ENCODE measurements around the gene PDF. TPM values are rescaled to one million over a fixed set of nuclear protein-coding genes. Genes with fewer than 3 reads are reported as not detected.

The PDF gene
- total and polyA plus RNA-seq, 2 of the 13 experiments (the other 11 are each of a cell fraction or from before 2014, with no cell fraction given): 12.4 to 48.8 TPM

DNA sequence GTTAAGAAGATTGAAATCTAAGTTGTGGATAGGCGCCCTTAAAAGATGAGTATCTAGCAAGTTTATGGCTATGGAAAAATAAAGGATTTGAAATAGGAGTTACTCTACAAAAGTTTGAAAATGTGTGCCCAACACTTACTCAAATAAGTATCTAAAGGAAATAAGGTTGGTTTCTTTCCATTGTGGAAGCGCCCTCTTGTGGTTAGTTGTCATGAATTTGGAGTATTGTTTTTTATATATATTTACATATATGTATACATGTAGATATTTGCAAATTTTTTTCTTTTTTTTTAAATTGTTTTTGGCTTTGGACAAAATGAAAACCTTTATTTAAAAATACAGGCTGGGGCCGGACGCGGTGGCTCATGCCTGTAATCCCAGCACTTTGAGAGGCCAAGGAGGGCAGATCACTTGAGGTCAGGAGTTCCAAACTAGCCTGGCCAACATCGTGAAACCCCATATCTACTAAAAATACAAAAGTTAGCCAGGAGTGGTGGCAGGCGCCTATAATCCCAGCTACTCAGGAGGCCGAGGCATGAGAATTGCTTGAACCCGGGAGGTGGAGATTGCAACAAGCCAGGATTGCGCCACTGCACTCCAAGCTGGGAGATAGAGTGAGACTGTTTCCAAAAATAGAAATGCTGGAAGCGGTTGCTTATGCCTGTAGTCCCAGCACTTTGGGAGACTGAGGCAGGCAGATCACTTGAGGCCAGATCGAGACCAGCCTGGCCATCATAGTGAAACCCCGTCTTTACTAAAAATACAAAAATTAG is 43.3 kb downstream of the PDF start (continued):
- TF ChIP-seq, protein P1, sequence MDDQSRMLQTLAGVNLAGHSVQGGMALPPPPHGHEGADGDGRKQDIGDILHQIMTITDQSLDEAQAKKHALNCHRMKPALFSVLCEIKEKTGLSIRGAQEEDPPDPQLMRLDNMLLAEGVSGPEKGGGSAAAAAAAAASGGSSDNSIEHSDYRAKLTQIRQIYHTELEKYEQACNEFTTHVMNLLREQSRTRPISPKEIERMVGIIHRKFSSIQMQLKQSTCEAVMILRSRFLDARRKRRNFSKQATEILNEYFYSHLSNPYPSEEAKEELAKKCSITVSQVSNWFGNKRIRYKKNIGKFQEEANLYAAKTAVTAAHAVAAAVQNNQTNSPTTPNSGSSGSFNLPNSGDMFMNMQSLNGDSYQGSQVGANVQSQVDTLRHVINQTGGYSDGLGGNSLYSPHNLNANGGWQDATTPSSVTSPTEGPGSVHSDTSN (CRISPR knock-in tag; IDR thresholded peaks at IDR 0.05; ENCODE audit: borderline replicate concordance): no peak
- TF ChIP-seq MTF2 (CRISPR knock-in tag; IDR thresholded peaks at IDR 0.05; ENCODE audit: borderline replicate concordance): no peak
- TF ChIP-seq JARID2 (CRISPR knock-in tag; IDR thresholded peaks at IDR 0.05; ENCODE audit: insufficient replicate concordance): no peak
- no peak for TF ChIP-seq MYNN (CRISPR knock-in tag; IDR thresholded peaks at IDR 0.05; ENCODE audit: low read depth)
- TF ChIP-seq GLI4 (CRISPR knock-in tag; IDR thresholded peaks at IDR 0.05; ENCODE audit: borderline replicate concordance): no peak
- peak; percentile 69 for TF ChIP-seq SMC3 (IDR thresholded peaks at IDR 0.05; ENCODE audit: low read length)
- no peak for TF ChIP-seq NFKBIZ (CRISPR knock-in tag; IDR thresholded peaks at IDR 0.05)
- no peak for TF ChIP-seq ZNF605 (CRISPR knock-in tag; IDR thresholded peaks at IDR 0.05)
- no peak for TF ChIP-seq TCF7 (IDR thresholded peaks at IDR 0.05; ENCODE audit: low read depth)
- no peak for TF ChIP-seq SNAPC2 (CRISPR knock-in tag; IDR thresholded peaks at IDR 0.05)
- TF ChIP-seq, protein P2, sequence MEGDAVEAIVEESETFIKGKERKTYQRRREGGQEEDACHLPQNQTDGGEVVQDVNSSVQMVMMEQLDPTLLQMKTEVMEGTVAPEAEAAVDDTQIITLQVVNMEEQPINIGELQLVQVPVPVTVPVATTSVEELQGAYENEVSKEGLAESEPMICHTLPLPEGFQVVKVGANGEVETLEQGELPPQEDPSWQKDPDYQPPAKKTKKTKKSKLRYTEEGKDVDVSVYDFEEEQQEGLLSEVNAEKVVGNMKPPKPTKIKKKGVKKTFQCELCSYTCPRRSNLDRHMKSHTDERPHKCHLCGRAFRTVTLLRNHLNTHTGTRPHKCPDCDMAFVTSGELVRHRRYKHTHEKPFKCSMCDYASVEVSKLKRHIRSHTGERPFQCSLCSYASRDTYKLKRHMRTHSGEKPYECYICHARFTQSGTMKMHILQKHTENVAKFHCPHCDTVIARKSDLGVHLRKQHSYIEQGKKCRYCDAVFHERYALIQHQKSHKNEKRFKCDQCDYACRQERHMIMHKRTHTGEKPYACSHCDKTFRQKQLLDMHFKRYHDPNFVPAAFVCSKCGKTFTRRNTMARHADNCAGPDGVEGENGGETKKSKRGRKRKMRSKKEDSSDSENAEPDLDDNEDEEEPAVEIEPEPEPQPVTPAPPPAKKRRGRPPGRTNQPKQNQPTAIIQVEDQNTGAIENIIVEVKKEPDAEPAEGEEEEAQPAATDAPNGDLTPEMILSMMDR (CRISPR knock-in tag; IDR thresholded peaks at IDR 0.05): peak; percentile 55
- TF ChIP-seq SP2 (CRISPR knock-in tag; IDR thresholded peaks at IDR 0.05): no peak
- no peak for TF ChIP-seq FOXA1 (IDR thresholded peaks at IDR 0.05)
- no peak for TF ChIP-seq FOXA1 (CRISPR knock-in tag; IDR thresholded peaks at IDR 0.05)
- TF ChIP-seq TSC22D2 (CRISPR knock-in tag; IDR thresholded peaks at IDR 0.05; ENCODE audit: borderline replicate concordance): no peak
- no peak for TF ChIP-seq ZNF530 (CRISPR knock-in tag; IDR thresholded peaks at IDR 0.05; ENCODE audit: low read depth)
- TF ChIP-seq SMARCC2 (IDR thresholded peaks at IDR 0.05): no peak
- TF ChIP-seq RFX1 (IDR thresholded peaks at IDR 0.05): no peak
- TF ChIP-seq ELF3 (CRISPR knock-in tag; IDR thresholded peaks at IDR 0.05): 0 out of 2 replicates have a peak, but pooled peaks have one; percentile 20
- TF ChIP-seq ZFP82 (CRISPR knock-in tag; IDR thresholded peaks at IDR 0.05; ENCODE audit: borderline replicate concordance): no peak
- TF ChIP-seq, protein P3, sequence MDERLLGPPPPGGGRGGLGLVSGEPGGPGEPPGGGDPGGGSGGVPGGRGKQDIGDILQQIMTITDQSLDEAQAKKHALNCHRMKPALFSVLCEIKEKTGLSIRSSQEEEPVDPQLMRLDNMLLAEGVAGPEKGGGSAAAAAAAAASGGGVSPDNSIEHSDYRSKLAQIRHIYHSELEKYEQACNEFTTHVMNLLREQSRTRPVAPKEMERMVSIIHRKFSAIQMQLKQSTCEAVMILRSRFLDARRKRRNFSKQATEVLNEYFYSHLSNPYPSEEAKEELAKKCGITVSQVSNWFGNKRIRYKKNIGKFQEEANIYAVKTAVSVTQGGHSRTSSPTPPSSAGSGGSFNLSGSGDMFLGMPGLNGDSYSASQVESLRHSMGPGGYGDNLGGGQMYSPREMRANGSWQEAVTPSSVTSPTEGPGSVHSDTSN (CRISPR knock-in tag; IDR thresholded peaks at IDR 0.05): no peak
- TF ChIP-seq CHD2 (IDR thresholded peaks at IDR 0.05; ENCODE audit: low read depth, low read length): no peak
- TF ChIP-seq CEBPG (CRISPR knock-in tag; IDR thresholded peaks at IDR 0.05): peak; percentile 9; the same call in 1 of the 2 replicates
- no peak for TF ChIP-seq ZNF251 (CRISPR knock-in tag; IDR thresholded peaks at IDR 0.05)
- no peak for TF ChIP-seq TAF1 (CRISPR knock-in tag; IDR thresholded peaks at IDR 0.05)
- TF ChIP-seq, protein P4, sequence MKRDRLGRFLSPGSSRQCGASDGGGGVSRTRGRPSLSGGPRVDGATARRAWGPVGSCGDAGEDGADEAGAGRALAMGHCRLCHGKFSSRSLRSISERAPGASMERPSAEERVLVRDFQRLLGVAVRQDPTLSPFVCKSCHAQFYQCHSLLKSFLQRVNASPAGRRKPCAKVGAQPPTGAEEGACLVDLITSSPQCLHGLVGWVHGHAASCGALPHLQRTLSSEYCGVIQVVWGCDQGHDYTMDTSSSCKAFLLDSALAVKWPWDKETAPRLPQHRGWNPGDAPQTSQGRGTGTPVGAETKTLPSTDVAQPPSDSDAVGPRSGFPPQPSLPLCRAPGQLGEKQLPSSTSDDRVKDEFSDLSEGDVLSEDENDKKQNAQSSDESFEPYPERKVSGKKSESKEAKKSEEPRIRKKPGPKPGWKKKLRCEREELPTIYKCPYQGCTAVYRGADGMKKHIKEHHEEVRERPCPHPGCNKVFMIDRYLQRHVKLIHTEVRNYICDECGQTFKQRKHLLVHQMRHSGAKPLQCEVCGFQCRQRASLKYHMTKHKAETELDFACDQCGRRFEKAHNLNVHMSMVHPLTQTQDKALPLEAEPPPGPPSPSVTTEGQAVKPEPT (CRISPR knock-in tag; IDR thresholded peaks at IDR 0.05; ENCODE audit: low read depth): no peak
- TF ChIP-seq PITX1 (CRISPR knock-in tag; IDR thresholded peaks at IDR 0.05): no peak
- TF ChIP-seq SRSF1 (optimal IDR thresholded peaks at IDR 0.05; ENCODE audit: low read depth, low read length): no peak
